A549 (cell line): ENCODE data around the gene AP2B1. TPM values are rescaled to one million over a fixed set of nuclear protein-coding genes. Genes with fewer than 3 reads are reported as not detected.

Source experiments
- BCL3 ChIP-seq: fragments of >200 bp; sonication (Bioruptor Twin); formaldehyde crosslinking; IDR thresholded peaks from 3 replicates; pipeline ENCODE4 v1.6.1; 2016
- BHLHE40 ChIP-seq: IDR thresholded peaks from 2 replicates; pipeline ENCODE4 v1.6.1; 2012; ENCODE audit warnings: low read depth, low read length, inconsistent platforms
- CEBPB ChIP-seq, 2 experiments: fragments of >200 bp in 1 of 2; sonication (Bioruptor Twin) in 1 of 2; formaldehyde crosslinking in 1 of 2; IDR thresholded peaks; 2 replicates each; pipeline ENCODE4 v1.6.1; 2012 to 2016
- CHD2 ChIP-seq: fragments of 150-350 bp; IDR thresholded peaks from 2 replicates; pipeline ENCODE4 v1.6.1; 2014; ENCODE audit warnings: low read length; ENCODE audit not compliant: partially characterized antibody
- CHD4 ChIP-seq: fragments of 200-600 bp; sonication (generic); IDR thresholded peaks from 2 replicates; pipeline ENCODE4 v1.6.1; 2016; ENCODE audit warnings: antibody characterized with exemption, mild to moderate bottlenecking, borderline replicate concordance
- EP300 ChIP-seq, 2 experiments: fragments of >200 bp; sonication (Bioruptor Twin); formaldehyde crosslinking; IDR thresholded peaks; 2 replicates in 1 of 2; 3 replicates in 1 of 2; pipeline ENCODE4 v1.6.1; 2016 to 2017
- ESRRA ChIP-seq: fragments of 150-350 bp; IDR thresholded peaks from 2 replicates; pipeline ENCODE4 v1.6.1; 2014; ENCODE audit warnings: mild to moderate bottlenecking, low read length, borderline replicate concordance
- FOSB ChIP-seq: fragments of 250-450 bp; sonication (Bioruptor Pico); IDR thresholded peaks from 2 replicates; pipeline ENCODE4 v1.5.0; 2020; ENCODE audit warnings: mild to moderate bottlenecking, moderate library complexity
- FOXS1 ChIP-seq: fragments of 250-450 bp; sonication (Bioruptor Pico); IDR thresholded peaks from 2 replicates; pipeline ENCODE4 v1.5.0; 2020; ENCODE audit warnings: mild to moderate bottlenecking, moderate library complexity
- GATA3 ChIP-seq: IDR thresholded peaks from 2 replicates; pipeline ENCODE4 v1.6.1; 2012; ENCODE audit warnings: borderline replicate concordance
- HDAC2 ChIP-seq: fragments of 200-600 bp; sonication (generic); IDR thresholded peaks from 2 replicates; pipeline ENCODE4 v1.6.1; 2016
- HEYL ChIP-seq: fragments of 250-450 bp; sonication (Bioruptor Pico); IDR thresholded peaks from 2 replicates; pipeline ENCODE4 v1.8.0; 2021; ENCODE audit warnings: mild to moderate bottlenecking, moderate library complexity
- HOXB5 ChIP-seq: fragments of 250-450 bp; sonication (Bioruptor Pico); IDR thresholded peaks from 2 replicates; pipeline ENCODE4 v1.5.0; 2020; ENCODE audit warnings: mild to moderate bottlenecking, moderate library complexity
- JUNB ChIP-seq: fragments of >200 bp; sonication (Bioruptor Twin); formaldehyde crosslinking; IDR thresholded peaks from 2 replicates; pipeline ENCODE4 v1.6.1; 2016
- KDM1A ChIP-seq: fragments of 200-600 bp; sonication (generic); IDR thresholded peaks from 2 replicates; pipeline ENCODE4 v1.6.1; 2016; ENCODE audit warnings: low read depth, mild to moderate bottlenecking
- MAFK ChIP-seq: fragments of 450-650 bp; IDR thresholded peaks from 2 replicates; pipeline ENCODE4 v1.6.1; 2014; ENCODE audit not compliant: partially characterized antibody
- MYC ChIP-seq: IDR thresholded peaks from 2 replicates; pipeline ENCODE4 v1.6.1; 2012; ENCODE audit warnings: mild to moderate bottlenecking, inconsistent platforms, low read length, improper control_type of control experiment, borderline replicate concordance
- NPAS2 ChIP-seq: fragments of 250-450 bp; sonication (Bioruptor Pico); IDR thresholded peaks from 2 replicates; pipeline ENCODE4 v1.8.0; 2022; ENCODE audit warnings: mild to moderate bottlenecking, moderate library complexity, borderline replicate concordance
- POLR2A ChIP-seq: IDR thresholded peaks from 2 replicates; pipeline ENCODE4 v1.6.1; 2012; ENCODE audit warnings: mild to moderate bottlenecking, low read length
- POLR2AphosphoS2 ChIP-seq: conservative IDR thresholded peaks from 2 replicates; pipeline ENCODE4 v1.6.1; 2012; ENCODE audit warnings: low read length, improper control_type of control experiment, inconsistent platforms
- RAD21 ChIP-seq, 2 experiments: fragments of >200 bp in 1 of 2; sonication (Bioruptor Twin) in 1 of 2; formaldehyde crosslinking in 1 of 2; IDR thresholded peaks in 1 of 2; conservative IDR thresholded peaks in 1 of 2; 2 replicates in 1 of 2; 3 replicates in 1 of 2; pipeline ENCODE4 v1.6.1; 2012 to 2018; ENCODE audit warnings: inconsistent platforms in 1 of 2
- RARB ChIP-seq: fragments of 250-450 bp; sonication (Bioruptor Pico); IDR thresholded peaks from 2 replicates; pipeline ENCODE4 v1.8.0; 2021; ENCODE audit warnings: mild to moderate bottlenecking, moderate library complexity
- RCOR1 ChIP-seq: fragments of 150-350 bp; IDR thresholded peaks from 2 replicates; pipeline ENCODE4 v1.6.1; 2014; ENCODE audit warnings: antibody characterized with exemption, low read length, low read depth
- RFX5 ChIP-seq: fragments of 450-650 bp; IDR thresholded peaks from 2 replicates; pipeline ENCODE4 v1.7.1; 2014; ENCODE audit warnings: antibody characterized with exemption, mild to moderate bottlenecking, moderate library complexity
- RNF2 ChIP-seq: fragments of 200-600 bp; sonication (generic); IDR thresholded peaks from 2 replicates; pipeline ENCODE4 v1.6.1; 2016; ENCODE audit warnings: low read depth, mild to moderate bottlenecking, antibody characterized with exemption, moderate library complexity, borderline replicate concordance
- SMC3 ChIP-seq: fragments of >200 bp; sonication (Bioruptor Twin); formaldehyde crosslinking; IDR thresholded peaks from 3 replicates; pipeline ENCODE4 v1.6.1; 2018; ENCODE audit warnings: inconsistent platforms
- TFCP2L1 ChIP-seq: fragments of 250-450 bp; sonication (Bioruptor Pico); IDR thresholded peaks from 2 replicates; pipeline ENCODE4 v1.5.0; 2021; ENCODE audit warnings: mild to moderate bottlenecking
- ZC3H11A ChIP-seq: fragments of 450-650 bp; IDR thresholded peaks from 2 replicates; pipeline ENCODE4 v1.6.1; 2014; ENCODE audit warnings: antibody characterized with exemption, mild to moderate bottlenecking
- ZFP36 ChIP-seq: fragments of 450-650 bp; IDR thresholded peaks from 2 replicates; pipeline ENCODE4 v1.6.1; 2014; ENCODE audit warnings: borderline replicate concordance; ENCODE audit not compliant: partially characterized antibody
- ZNF302 ChIP-seq: fragments of 250-450 bp; sonication (Bioruptor Pico); IDR thresholded peaks from 2 replicates; pipeline ENCODE4 v1.9.0; 2021; ENCODE audit warnings: inconsistent platforms, mild to moderate bottlenecking, moderate library complexity
- ZSCAN20 ChIP-seq: fragments of 250-450 bp; sonication (Bioruptor Pico); IDR thresholded peaks from 2 replicates; pipeline ENCODE4 v1.8.0; 2022; ENCODE audit warnings: mild to moderate bottlenecking, moderate library complexity
- polyA plus RNA-seq, 4 experiments: library from polyadenylated mRNA; depleted of rRNA in 3 of 4; stranded (reverse); fragments of >200 nt; fragmentation: RNase III in 1 of 4; extraction: RNeasy Plus Mini Kit Qiagen cat#74134 plus additional on column Dnase treatment in 1 of 4; gene quantifications; 2 replicates in 3 of 4; 3 replicates in 1 of 4; pipeline ENCODE4 v1.2.3, GENCODE V29; 2011 to 2017
- TF ChIP-seq, protein P1 (sequence below): fragments of >200 bp; sonication (Bioruptor Twin); formaldehyde crosslinking; IDR thresholded peaks from 2 replicates; pipeline ENCODE4 v1.6.1; 2016
- TF ChIP-seq, protein P2 (sequence below): fragments of 250-450 bp; sonication (Bioruptor Pico); IDR thresholded peaks from 2 replicates; pipeline ENCODE4 v1.5.0; 2020; ENCODE audit warnings: low read depth, mild to moderate bottlenecking, moderate library complexity
- TF ChIP-seq, protein P3 (sequence below): fragments of 250-450 bp; sonication (Bioruptor Pico); IDR thresholded peaks from 2 replicates; pipeline ENCODE4 v1.5.0; 2021; ENCODE audit warnings: mild to moderate bottlenecking, moderate library complexity, borderline replicate concordance
- TF ChIP-seq, protein P4 (sequence below): fragments of 450-650 bp; IDR thresholded peaks from 2 replicates; pipeline ENCODE4 v1.6.1; 2014; ENCODE audit warnings: antibody characterized with exemption

AP2B1 gene
- polyA plus RNA-seq, 2 of the 4 experiments (the other 2 are of a cell fraction), result 110 to 278 TPM

GRCh38 chr17:35588196-35588920 is 1.2 kb downstream of the AP2B1 start (continued):
- TF ChIP-seq RCOR1, result no peak
- TF ChIP-seq FOXS1 (CRISPR knock-in tag), result no peak
- TF ChIP-seq FOSB (CRISPR knock-in tag), result no peak
- TF ChIP-seq ESRRA, result no peak
- TF ChIP-seq BHLHE40, result peak; percentile 80
- no peak for TF ChIP-seq POLR2AphosphoS2
- TF ChIP-seq ZSCAN20 (CRISPR knock-in tag), result no peak
- no peak for TF ChIP-seq HDAC2
- TF ChIP-seq CHD4, result no peak
- no peak for TF ChIP-seq RFX5
- TF ChIP-seq, protein P1, sequence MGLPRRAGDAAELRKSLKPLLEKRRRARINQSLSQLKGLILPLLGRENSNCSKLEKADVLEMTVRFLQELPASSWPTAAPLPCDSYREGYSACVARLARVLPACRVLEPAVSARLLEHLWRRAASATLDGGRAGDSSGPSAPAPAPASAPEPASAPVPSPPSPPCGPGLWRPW, result no peak
- peak; percentile 76 for TF ChIP-seq GATA3
- TF ChIP-seq JUNB, result peak; percentile 78
- no peak for TF ChIP-seq RAD21 (conservative IDR thresholded peaks at IDR 0.05 in 1 of 2, IDR thresholded peaks at IDR 0.05 in 1 of 2)
- TF ChIP-seq MAFK, result peak; percentile 52
- TF ChIP-seq CEBPB (IDR thresholded peaks at IDR 0.05), result peak; percentile 26 to 68; a peak in 2 of 4 replicates
- no peak for TF ChIP-seq KDM1A
- peak; percentile 29 to 52; a peak in 3 of 5 replicates for TF ChIP-seq EP300 (IDR thresholded peaks at IDR 0.05)
- TF ChIP-seq SMC3, result no peak
- TF ChIP-seq NPAS2 (CRISPR knock-in tag), result no peak
- TF ChIP-seq MYC, result 0 out of 2 replicates have a peak, but pooled peaks have one; percentile 26
- TF ChIP-seq ZC3H11A, result no peak
- TF ChIP-seq ZNF302 (CRISPR knock-in tag), result no peak
- 0 out of 2 replicates have a peak, but pooled peaks have one; percentile 24 for TF ChIP-seq RARB (CRISPR knock-in tag)
- TF ChIP-seq, protein P2, sequence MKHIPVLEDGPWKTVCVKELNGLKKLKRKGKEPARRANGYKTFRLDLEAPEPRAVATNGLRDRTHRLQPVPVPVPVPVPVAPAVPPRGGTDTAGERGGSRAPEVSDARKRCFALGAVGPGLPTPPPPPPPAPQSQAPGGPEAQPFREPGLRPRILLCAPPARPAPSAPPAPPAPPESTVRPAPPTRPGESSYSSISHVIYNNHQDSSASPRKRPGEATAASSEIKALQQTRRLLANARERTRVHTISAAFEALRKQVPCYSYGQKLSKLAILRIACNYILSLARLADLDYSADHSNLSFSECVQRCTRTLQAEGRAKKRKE (CRISPR knock-in tag), result no peak
- TF ChIP-seq BCL3, result no peak
- no peak for TF ChIP-seq HEYL (CRISPR knock-in tag)
- TF ChIP-seq, protein P3, sequence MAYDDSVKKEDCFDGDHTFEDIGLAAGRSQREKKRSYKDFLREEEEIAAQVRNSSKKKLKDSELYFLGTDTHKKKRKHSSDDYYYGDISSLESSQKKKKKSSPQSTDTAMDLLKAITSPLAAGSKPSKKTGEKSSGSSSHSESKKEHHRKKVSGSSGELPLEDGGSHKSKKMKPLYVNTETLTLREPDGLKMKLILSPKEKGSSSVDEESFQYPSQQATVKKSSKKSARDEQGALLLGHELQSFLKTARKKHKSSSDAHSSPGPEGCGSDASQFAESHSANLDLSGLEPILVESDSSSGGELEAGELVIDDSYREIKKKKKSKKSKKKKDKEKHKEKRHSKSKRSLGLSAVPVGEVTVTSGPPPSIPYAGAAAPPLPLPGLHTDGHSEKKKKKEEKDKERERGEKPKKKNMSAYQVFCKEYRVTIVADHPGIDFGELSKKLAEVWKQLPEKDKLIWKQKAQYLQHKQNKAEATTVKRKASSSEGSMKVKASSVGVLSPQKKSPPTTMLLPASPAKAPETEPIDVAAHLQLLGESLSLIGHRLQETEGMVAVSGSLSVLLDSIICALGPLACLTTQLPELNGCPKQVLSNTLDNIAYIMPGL (CRISPR knock-in tag), result no peak; the same call in 1 of the 2 replicates
- TF ChIP-seq POLR2A, result no peak
- TF ChIP-seq, protein P4, sequence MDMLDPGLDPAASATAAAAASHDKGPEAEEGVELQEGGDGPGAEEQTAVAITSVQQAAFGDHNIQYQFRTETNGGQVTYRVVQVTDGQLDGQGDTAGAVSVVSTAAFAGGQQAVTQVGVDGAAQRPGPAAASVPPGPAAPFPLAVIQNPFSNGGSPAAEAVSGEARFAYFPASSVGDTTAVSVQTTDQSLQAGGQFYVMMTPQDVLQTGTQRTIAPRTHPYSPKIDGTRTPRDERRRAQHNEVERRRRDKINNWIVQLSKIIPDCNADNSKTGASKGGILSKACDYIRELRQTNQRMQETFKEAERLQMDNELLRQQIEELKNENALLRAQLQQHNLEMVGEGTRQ, result no peak
- no peak for TF ChIP-seq TFCP2L1 (CRISPR knock-in tag)
- no peak for TF ChIP-seq HOXB5 (CRISPR knock-in tag)
- no peak for TF ChIP-seq CHD2
- no peak for TF ChIP-seq RNF2
- no peak for TF ChIP-seq ZFP36
- TF ChIP-seq, all 56 proteins: peak for 11
